GM19023 (cell line): ENCODE measurements around the gene SPNS2.

ENCODE experiments used
- ATAC-seq: cut with Tn5 transposase; IDR thresholded peaks from one replicate; pipeline ENCODE4 v1.9.1; 2021; ENCODE audit warnings: mild to moderate bottlenecking, moderate library complexity; ENCODE audit not compliant: unreplicated experiment

The SPNS2 gene, protein sequence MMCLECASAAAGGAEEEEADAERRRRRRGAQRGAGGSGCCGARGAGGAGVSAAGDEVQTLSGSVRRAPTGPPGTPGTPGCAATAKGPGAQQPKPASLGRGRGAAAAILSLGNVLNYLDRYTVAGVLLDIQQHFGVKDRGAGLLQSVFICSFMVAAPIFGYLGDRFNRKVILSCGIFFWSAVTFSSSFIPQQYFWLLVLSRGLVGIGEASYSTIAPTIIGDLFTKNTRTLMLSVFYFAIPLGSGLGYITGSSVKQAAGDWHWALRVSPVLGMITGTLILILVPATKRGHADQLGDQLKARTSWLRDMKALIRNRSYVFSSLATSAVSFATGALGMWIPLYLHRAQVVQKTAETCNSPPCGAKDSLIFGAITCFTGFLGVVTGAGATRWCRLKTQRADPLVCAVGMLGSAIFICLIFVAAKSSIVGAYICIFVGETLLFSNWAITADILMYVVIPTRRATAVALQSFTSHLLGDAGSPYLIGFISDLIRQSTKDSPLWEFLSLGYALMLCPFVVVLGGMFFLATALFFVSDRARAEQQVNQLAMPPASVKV

DNA sequence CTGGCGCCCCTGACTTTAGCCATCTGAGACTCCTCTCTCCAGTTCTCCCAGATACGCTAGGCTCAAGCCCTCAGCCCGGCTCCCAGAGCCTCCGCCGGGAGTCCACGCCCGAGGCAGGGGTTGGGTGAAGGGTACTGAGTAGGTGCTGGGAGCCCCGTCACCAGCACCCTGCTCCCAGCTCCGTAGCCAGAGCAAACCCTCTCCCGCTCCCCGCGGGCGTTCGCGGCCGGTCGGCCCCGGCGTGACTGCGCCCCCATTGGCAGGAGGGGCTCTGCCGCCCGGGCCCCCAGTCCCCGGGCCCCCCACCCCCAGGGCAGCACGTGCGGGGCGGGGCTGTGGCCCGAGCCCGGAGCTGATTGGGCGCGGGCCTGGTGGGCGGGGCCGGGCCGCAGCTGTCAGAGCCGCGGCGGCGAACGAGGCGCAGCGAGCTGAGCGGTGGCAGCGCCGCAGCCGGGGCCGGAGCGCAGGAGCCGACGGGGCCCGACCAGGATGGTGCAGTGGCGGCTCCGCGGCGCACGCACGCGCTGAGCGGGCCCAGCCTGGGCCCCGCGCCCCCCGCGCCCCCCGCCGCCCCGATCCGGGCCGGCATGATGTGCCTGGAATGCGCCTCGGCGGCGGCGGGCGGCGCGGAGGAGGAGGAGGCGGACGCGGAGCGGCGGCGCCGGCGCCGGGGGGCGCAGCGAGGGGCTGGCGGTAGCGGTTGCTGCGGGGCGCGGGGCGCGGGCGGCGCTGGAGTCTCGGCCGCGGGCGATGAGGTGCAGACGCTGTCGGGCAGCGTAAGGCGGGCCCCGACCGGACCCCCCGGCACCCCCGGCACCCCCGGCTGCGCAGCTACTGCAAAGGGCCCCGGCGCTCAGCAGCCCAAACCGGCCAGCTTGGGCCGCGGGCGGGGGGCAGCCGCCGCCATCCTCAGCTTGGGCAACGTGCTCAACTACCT, at the start of gene SPNS2:
Gene SPNS2 (plus strand): TSS at position 421 of the 937 bp plus-strand sequence. CDS start 167 bp downstream, at position 588.
- peak; percentile 76 for ATAC-seq

DNA sequence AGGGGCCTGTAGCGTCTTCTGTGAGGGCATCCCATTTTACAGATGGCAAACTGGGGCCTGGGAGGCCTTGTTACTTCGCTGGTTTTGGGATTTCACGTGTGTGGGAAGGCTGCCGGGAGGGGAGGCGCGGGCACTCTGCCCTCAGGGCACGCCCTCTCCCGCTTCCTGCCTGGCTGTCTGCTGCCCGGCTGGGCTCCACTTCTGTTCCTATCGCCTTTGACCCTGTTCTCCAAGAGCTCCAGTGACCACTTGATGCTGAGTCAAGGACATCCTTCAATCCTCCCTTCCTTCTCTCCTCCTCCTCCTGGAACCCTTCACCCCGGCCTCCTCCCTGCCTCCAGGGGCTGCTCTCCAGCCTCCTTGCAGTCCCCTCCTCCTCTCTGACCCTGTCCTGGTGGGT, 48.9 kb upstream of the SPNS2 start:
- no peak for ATAC-seq

DNA sequence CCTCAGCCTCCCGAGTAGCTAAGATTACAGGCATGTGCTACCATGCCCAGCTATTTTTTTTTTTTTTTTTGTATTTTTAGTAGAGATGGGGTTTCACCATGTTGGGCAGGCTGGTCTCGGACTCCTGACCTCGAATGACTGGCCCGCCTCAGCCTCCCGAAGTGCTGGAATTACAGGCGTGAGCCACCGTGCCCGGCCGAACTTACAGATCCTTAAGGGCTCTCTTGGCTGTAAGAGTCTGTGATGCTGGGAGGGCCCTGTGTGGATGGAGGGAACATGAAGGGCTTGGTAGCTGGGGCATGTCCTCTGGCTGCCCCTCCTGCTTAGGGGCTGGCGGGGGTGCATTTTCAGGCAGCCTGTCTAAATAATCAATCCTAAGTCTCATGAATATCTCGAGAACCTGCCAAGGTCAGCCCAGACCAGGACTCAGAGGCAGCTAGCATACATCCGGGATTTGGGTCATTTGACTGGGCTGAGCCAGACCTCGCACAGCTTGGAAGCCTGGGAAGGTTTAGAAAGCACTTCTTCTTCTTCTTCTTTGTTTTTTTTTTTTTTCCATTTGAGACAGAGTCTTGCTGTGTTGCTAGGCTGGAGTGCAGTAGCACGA, 47.9 kb upstream of the SPNS2 start:
- no peak for ATAC-seq

DNA sequence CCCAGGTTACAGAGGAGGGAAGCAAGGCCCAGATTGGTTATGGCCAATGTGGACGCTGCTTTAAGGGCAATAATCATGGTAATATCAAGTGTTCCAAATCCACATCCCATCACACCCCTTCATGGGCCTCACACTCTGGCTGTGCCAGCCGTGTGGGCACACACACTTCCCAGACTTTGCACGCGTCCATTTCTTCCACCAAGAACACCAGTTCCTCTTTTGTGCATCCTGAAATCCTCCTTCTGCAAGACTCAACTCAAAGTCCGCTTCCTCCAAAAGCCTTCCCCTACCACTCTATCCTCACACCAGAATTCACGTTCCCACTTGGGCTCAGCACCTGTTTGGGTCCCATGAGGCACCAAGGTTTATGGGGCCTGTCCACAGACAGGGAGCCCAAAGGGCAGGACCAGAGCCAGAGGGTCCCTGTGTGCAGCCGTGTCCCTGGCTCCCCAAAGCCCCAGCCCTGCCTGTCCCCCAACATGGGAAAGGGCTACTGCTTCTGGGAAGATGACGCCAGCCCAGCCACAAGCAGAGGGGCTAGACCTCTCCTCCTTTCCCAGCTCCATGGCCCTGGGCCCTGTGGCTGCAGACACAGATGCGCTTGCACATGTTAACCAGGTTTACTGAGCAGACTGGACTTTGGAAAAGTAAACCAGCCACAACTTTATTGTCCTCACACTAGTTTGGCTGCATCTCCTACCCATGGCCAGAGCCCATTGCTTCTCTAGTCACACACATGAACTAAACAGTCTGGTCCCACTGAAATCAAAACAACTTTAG, 44.7 kb upstream of the SPNS2 start:
- no peak for ATAC-seq

DNA sequence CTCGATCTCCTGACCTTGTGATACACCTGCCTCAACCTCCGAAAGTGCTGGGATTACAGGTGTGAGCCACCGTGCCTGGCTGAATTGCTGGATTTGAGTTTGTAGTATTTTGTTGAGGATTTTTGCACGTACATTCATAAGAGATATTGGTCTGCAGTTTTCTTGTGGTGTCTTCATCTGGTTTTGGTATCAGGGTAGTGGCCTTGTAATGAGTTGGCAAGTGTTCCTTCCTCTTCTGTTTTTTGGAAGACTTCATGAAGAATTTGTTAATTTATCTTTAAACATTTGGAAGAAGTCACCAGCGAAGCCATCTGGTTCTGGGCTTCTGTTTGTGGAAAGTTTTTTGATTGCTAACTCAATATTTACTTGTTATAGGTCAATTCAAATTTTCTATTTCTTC, 38.0 kb upstream of the SPNS2 start:
- ATAC-seq: no peak

DNA sequence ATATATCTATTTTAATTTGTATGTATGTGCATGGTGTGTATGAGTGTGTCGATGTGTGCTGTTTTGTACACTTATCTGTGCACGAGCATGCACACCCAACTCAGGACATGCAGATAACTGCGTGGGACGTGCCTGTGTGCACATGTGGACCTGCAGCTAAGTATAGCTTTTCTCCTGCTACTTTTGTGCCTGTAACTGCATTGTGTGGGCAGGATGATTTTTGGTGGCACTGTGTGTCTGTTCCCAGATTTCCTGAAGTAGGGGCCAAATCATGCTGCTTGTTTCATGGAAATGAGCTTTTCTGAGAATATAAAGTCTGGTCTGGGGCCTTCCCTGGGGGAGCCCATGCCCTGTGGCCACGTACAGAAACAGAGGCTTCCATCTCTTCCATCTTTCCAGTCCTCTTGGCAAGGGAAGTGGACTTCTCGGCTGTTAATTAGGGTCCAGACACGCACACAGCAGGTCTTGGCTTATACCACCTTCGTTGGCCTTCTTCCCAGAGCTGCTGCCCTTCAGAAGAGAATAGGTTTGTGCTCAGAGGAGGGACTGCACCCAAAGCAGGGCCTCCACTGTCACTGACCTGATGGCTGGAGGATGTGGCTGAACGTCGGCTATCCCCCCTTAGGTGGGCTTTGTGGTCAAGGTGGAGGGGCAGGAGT, 34.7 kb upstream of the SPNS2 start:
- no peak for ATAC-seq

DNA sequence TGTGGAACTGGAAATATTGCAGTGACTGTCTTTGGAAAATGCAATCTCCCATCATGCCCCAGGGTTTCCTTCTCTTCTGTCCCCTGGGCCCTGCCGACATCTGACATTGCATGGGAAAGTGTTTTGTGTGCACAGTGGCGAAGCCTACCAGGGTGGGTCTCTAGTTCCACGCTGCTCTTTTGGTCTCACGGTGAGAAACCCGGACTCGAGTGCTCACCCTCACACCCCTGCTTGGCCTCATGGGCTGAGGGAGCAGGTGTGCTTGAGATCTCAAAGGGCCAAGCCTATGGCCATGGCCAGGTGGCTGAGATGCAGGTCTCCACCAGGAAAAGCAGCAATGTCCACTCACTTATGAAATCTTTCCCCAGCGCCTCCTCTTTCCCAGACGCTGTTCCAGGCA, 32.9 kb upstream of the SPNS2 start:
- no peak for ATAC-seq

DNA sequence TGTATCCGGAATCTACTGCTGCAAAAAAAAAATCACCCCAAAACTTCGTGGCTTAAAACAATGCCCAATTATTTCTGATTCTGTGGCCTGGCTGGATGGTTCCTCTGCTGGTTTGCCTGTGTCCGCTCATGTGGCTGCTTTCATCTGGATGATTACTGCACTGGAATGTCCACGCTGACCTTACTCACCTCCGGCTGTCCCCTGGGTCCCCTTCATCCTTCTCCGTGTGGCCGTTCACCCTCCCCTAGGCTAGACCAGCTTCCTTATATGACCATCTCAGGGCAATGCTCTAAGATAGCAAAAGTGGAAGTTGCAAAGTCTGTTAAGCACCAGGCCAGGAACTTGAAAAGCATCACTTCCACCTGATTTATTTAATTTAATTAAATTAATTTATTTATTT, 31.4 kb upstream of the SPNS2 start:
- no peak for ATAC-seq

DNA sequence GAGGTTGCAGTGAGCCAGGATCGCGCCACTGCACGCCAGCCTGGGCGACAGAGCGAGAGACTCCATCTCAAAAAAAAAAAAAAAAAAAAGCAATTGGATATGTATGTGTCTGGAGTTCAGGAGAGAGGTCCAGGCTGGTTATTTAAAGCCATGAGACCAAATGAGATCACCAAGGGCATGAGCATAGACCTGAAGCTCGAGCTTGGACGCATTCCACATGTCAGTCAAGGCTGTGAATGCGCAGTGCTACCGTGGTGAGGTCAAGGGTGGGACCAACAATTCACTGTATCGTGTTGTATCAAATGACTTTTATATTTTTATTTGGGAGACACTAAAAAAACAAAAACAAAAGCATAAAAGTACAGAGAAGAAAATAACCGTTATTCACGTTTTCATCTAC, 29.1 kb upstream of the SPNS2 start:
- ATAC-seq: no peak

DNA sequence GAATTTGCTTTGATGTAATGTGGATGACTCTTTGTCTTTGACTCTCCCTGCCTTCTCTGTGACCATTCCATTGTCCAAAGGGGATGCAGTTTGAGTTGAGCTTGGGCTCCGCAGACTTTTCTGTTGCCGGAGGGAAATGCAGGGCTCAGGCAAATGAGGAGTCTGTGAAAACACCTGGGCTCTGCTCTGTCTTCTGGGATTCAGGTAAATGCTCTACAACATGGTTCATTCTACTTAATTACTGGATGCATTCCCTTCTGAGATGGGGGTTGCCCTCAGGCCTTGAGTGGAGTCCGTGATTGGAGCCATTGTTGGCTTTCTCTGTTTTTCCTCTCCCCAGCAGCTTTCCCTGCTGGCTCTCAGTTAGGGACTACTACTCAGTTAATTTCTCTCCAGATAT, 26.4 kb upstream of the SPNS2 start:
- ATAC-seq: no peak

DNA sequence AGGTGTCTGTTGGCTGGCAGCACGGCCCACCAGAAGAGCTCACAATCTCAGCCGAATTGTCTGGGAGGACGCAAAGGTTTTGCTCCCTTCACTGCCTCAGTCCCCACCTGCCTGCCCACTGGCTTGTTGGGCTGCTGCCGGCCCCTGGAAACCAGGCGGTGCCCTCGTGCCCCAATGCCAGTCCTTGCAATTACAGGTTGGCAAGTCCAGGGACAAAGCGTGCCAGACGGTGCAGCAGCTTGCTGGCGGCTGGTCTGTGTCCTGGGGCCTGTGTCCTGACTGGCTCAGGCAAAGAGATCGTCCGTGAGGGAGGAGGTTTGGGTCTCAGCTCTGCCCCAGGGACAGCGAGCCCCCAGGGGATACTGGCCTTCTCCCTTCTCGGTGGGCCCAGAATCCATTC, 24.6 kb upstream of the SPNS2 start:
- no peak for ATAC-seq

DNA sequence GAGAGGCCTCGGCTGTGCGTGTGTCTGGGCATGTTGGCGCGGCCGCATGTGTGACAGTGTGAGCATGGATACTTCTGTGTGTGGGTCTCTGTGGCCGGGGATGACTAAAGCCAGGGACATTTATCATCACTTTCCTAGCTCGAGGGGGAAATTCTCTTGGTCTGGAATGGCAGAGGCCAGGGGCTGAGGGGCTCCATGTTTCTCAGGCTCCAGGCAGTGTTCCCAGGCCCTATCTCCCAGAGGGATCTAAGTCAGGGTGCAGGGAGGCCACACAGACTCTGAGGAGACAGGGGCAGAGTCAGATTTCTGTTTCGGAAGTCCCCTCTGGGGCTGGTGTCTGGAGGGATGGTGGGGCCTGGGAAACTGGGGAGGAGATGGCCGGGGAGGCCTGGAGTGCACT, 23.7 kb upstream of the SPNS2 start:
- ATAC-seq: no peak

DNA sequence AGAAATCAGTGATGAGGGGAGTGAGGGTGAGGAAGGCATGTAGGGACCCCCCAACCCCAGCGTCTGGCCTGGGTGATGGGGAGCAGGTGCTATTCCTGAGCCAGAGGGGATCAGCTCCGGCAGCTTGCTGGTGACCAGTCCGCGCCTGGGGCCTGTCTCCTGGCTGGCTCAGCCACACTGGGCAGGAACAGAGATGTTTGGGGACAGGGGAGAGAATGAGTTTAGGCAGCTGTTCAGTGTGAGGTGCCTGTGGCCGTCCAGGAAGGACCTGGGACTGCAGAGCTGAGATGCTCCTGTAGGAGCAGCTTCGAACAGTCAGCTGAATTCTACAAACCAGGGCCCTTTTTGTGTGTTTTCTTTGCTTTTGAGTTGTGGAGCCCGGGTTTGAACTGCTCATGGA, 23.2 kb upstream of the SPNS2 start:
- no peak for ATAC-seq

DNA sequence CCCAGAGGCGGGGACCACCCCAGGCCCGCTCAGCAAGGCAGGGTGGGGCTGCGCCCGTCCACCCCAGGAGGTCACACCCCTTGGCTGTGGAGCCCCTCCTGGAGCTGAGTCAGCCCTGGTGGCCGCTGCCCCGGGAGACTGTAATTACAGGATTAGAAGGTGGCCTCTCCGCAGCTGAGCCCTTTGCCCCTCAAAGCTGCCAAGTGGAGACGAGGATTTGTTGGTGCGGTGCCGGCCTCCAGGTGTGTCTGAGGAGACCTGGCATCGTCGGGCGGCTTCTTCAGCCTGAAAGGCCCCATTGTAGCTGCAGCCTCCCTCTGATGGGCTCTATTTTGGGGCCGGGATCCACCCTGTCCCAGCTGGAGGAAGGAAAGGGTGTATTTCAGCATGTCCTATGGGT, 22.7 kb upstream of the SPNS2 start:
- ATAC-seq: no peak

DNA sequence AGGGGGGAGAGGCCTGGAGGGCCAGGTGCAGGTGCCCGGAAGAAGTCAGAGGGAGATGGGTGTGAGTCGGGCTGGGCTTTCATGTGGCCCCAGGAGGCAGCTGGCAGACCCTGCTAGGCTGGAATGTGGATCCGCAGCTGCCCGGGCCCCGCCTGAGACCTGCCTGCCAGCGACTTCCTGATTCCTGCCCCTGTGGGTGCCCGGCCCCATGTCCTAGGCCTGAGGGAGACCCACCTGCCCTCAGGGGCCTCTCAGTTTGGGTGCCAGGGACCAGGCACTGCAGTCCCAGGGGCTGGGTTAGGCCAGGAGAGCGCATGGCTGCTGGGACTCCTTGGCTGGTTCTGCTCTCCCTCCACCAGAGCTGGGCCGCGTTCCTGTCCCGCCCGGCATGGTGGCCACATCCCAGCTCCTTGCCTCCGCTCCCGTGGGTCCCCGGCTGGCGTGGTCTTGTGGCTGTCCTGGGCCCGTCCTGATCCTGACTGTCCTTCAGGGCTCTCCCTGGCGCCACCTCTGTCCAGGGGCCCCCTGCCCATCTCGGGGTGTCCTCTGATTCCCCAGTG, 22.1 kb upstream of the SPNS2 start:
- ATAC-seq: no peak

DNA sequence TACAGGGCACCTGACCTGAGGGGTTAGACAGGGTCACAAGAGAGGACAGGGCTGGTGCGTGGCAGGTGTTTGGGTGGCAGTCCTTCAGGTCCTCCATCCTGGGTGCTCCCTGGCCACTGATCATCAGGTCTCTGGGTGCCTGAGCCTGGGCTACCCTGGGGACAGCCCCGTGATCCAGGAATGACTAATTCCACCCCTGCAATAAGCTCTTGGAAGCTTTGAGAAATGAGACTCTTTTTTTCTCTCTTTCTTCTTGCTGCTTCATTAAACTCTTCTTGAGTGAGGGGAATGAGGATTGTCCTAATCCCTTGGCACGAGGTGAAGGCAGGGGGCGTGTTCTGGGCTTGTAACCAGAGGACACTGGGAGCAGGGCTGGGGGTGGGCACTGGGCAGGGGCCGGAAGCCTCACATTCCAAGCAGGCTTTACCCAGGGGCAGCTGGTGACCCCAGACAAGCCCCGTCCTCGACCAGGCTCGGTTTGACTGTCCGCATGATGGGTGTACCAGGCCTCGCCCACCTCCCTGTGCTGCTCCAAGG, 21.4 kb upstream of the SPNS2 start:
- no peak for ATAC-seq

DNA sequence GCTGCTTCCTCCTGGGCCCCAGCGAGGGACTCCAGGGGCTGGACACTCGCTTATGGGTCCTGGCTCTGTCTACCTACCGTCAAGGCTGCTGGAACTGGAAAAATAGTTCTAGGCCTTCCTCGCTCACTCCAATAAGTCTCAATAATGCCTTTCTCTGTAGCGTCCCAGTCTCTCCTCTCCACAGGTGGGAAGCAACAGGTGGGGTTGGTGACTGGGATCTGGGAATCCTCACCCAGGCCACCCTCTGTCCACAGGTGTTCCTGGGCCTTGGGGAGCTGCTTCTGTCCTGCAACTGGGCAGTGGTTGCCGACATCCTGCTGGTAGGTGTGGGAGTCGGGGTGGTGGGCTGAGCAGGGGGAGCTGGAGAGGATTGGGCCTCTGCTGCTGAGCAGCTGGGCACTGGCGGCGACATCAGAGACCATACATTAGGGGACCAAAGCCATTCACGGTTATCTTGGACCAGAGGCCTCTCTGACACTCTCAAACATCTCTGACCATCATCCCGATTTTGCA, 20.3 kb upstream of the SPNS2 start:
- ATAC-seq: no peak

DNA sequence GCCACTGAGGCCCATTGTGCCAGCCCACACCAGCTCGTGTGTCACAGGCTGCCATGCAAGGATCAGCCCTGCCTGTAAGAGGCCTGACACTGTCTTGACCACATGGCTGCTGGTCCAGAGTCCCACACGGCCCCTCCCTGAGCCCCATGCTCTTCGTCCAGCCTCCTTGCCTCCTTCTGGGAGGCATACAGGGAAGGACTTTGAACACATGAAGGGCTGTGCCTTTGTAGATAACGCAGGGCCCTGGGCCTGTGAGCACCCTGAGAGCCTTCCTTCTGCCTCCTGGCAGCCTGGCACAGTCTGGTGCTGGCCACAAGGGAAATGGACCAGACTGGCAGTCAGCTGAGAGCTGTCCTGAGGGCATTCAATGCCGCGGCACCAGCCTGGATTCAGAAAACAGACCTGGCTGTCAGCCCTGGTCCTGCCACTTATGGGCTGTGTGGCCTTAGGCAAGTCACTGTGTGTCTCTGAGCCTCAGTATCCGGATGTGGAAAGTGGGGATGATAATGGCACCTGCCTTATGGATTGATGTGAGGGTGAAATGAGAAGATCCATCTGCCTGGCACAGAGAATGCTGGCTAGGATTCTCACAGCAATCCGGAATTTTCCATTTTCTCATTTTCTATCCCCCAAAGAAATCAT, 19.2 kb upstream of the SPNS2 start:
- ATAC-seq: no peak
